Fibroblast of pulmonary artery (primary cell): ENCODE results near the gene IKZF4.
A peak's percentile ranks its signal among the peaks of the same experiment; 100 is the strongest.
"Not testable (repeated sequence)": the region's sequence is repeated elsewhere in the genome, so short reads cannot be mapped to it uniquely, and the experiment has no call there.

Experiments
- DNase-seq: peaks from one replicate; pipeline ENCODE4 v3.0.0-alpha.2; 2010; ENCODE audit warnings: low read depth
- H3K4me3 ChIP-seq: replicated peaks from 2 replicates; pipeline ENCODE4 v1.5.1; 2011; ENCODE audit warnings: low read depth, mild to moderate bottlenecking, control low read depth, low read length, moderate library complexity
- TF ChIP-seq, protein P1 (sequence below): IDR thresholded peaks from 2 replicates; pipeline ENCODE4 v1.5.1; 2011; ENCODE audit warnings: mild to moderate bottlenecking, control low read depth, low read length, inconsistent platforms; ENCODE audit errors: missing control alignments

Gene IKZF4

DNA sequence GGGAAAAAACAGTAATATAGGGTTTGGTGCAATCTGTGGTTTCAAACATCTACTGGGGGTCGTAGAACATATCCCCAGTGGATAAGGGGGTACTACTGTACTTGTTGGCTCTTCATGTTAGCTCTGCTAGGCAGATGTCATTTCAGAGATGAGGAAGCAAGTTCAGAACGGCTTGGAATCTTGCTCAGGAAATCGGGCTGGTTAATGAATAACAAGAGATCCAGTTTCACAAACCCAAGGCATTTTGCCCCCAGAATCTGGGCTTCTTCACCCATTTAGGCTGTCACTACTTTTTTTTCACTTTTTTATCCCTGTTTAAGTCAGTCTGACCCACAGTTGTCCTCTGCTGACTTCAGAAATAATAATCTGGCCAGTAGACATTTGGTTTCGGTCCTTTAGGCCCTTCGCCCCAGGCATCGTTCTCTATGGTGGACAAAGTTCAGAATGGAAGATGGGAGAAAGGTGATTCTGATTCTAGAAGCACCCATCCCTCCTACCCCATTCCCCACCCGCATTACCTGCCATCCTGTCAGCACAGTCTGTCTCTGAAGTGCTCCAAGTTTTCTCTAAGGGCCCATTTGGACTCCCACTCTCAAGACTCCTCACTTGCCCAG lies 19.2 kb upstream of the IKZF4 start:
- H3K4me3 ChIP-seq = no peak overlapping the region
- TF ChIP-seq, protein P1, sequence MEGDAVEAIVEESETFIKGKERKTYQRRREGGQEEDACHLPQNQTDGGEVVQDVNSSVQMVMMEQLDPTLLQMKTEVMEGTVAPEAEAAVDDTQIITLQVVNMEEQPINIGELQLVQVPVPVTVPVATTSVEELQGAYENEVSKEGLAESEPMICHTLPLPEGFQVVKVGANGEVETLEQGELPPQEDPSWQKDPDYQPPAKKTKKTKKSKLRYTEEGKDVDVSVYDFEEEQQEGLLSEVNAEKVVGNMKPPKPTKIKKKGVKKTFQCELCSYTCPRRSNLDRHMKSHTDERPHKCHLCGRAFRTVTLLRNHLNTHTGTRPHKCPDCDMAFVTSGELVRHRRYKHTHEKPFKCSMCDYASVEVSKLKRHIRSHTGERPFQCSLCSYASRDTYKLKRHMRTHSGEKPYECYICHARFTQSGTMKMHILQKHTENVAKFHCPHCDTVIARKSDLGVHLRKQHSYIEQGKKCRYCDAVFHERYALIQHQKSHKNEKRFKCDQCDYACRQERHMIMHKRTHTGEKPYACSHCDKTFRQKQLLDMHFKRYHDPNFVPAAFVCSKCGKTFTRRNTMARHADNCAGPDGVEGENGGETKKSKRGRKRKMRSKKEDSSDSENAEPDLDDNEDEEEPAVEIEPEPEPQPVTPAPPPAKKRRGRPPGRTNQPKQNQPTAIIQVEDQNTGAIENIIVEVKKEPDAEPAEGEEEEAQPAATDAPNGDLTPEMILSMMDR = no peak
- DNase-seq = no peak

DNA sequence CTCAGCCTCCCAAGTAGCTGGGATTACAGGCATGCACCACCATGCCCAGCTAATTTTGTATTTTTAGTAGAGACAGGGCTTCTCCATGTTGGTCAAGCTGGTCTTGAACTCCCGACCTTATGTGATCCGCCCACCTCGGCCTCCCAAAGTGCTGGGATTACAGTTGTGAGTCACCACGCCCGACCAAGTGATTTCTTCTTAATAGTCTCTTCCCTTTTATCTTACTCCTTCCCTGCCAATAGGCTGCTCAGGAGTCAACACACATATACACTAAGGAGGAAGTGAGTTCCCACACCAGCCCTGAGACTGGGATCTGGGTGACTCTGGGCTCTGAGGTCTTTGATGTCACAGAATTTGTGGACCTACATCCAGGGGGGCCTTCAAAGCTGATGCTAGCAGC lies 17.5 kb upstream of the IKZF4 start:
- H3K4me3 ChIP-seq, DNase-seq: not testable (repeated sequence)

DNA sequence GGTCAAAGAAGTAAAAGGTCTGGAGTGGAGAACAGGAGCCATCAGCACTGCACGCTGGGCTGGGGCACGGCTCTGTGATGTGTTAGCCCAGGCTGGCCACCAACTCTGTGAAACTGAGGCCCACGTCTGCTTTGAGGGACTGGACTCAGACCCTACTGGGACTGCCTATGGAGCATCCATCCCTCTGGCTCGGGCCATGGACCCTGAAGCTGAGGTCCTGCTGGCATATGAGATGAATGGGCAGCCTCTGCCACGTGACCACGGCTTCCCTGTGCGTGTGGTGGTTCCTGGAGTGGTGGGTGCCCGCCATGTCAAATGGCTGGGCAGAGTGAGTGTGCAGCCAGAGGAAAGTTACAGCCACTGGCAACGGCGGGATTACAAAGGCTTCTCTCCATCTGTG lies 16.6 kb upstream of the IKZF4 start:
- no peak overlapping the region for H3K4me3 ChIP-seq
- DNase-seq = no peak
- TF ChIP-seq, protein P1 = no peak

DNA sequence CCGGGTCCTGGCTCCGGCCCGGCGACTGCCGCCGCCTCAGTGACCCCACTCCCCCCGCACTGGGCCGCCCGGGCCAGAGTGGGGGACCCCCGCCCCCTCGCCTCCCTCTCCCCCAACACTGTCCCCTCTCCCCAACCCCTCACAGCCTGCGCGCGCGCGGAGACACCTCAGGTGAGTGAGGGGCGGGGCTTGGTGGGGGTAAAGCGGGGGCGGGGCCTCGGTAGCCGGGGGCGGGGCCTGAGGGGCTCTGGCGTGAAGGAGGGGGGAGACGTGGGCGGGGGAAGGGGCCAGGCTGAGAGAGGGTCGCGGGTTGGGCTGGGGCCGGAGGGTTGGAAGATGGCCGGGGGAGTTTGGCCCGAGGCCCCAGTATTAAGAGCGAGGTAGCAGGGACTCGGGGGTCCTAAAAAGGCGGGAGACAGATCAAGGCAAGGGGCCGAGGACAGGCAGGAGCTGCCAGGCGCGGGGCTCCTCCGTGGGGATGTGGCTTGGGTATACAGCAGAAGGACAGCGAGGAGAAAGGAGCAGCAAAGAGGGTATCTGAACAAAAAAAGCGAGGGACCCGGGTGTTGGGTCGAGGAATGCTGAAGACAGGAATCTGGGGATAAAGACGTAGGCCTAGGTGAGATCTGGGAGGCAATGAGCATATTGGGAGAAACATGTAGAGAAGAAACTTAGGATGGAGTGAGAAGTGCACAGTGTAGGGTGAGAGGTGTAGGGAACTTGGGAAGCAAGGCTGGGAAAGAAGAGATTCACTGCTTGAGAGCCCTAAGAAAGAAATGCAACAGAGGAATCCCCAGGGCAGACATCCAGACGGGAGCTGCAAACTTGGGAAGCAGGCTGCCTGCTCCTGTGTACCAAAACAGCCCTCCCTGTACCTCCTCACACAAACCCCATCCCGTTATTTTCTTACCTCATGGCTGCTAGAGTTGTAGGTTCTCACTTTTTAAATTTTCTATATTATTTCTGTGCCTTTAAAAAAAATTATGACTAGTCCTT lies 13.0 kb upstream of the IKZF4 start:
- no peak for DNase-seq
- TF ChIP-seq, protein P1 = no peak
- peak overlapping the region; percentile 68 for H3K4me3 ChIP-seq

DNA sequence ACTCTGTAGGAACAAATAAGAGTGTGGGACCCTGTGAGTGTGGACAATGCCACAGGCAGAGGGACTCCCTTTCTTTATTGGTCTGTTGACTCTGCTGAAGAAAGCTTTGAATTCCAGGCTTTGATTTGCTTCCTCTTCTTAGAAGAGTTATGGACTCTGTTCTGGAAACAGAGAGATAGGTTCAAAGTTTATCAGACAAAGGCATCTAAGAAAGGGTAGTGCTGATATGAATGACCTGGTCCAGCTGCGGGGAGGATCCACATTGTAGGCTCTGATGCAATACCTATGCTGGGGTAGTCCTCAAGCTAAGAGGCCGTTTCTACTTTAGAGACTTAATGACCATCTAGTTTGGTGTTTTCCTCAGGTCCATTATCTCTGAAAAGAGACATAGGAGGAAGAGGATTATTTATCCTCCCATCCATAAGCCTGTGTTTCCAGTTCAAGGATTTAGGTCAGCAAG lies 10.7 kb upstream of the IKZF4 start:
- DNase-seq = no peak
- TF ChIP-seq, protein P1 = no peak
- H3K4me3 ChIP-seq = no peak overlapping the region

DNA sequence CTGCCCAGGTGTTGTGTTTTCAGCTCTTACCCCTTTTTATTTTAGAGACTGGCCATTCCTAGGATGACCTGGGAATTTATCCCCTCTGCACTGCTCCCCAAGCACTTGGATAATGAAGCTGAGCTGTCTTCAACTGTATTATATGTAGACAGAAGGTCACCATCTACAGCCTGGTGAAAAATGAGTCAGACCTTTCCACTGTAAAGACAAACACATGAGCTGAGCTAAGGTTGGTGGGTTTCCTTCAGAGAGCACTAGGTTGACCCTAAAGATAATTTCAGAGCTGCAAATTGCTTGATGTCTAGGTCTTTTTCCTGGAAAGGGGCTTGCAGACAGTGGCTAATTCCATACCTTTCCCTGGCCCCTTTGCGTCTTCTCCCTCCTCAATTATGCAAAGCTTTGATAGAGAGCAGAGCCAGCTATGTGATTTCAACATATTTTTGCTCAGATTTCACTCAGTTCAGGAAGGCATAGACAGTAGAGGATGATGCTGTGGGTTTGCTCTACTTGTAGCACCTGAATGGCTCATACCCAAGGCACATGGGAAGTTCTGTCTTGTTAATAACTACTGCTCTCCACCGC lies 9.2 kb upstream of the IKZF4 start:
- no peak for DNase-seq
- TF ChIP-seq, protein P1 = no peak
- no peak overlapping the region for H3K4me3 ChIP-seq

DNA sequence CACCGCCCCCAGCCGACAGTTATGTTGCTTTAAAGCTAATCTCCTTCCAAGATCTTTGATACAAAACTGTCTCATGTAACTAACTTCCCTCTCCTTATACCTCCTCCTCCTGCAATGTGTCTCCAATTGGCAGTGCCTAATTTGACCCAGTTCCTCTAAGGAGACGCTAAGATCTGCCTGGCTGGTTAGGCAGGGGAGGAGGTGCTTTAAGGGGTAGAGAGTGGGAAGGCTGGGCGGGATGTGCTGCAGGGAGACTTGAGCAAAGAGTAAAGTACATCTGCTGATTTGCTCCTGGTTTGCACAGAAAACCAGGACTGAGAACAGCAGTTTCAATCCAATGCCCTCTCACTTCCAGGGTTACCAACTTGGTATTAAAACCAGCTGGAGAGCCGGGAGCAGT lies 7.4 kb upstream of the IKZF4 start:
- DNase-seq = no peak
- TF ChIP-seq, protein P1 = no peak
- H3K4me3 ChIP-seq = no peak overlapping the region
